GM04504 (cell line): ENCODE data around the gene MYH7B.

ENCODE experiments used
- DNase-seq: peaks from one replicate; pipeline ENCODE4 v3.0.0-alpha.2; 2012; ENCODE audit warnings: low read depth

The MYH7B gene

GRCh38 chr20:34945315-34946077 is 10.2 kb upstream of the MYH7B start:
- no peak for DNase-seq

GRCh38 chr20:34946661-34947060 is 9.0 kb upstream of the MYH7B start:
- no peak for DNase-seq

- DNase-seq = no peak
Observed at GRCh38 chr20:34947336-34947735, 8.3 kb upstream of the MYH7B start.

GRCh38 chr20:34948030-34948429 is 7.6 kb upstream of the MYH7B start:
- peak; percentile 70 for DNase-seq

- no peak for DNase-seq
Observed at GRCh38 chr20:34949120-34949519, 6.5 kb upstream of the MYH7B start.

GRCh38 chr20:34951252-34951651 is 4.4 kb upstream of the MYH7B start:
- no peak for DNase-seq

- DNase-seq = no peak
Observed at GRCh38 chr20:34951652-34952051, 4.0 kb upstream of the MYH7B start.

GRCh38 chr20:34952671-34953070 is 3.0 kb upstream of the MYH7B start:
- no peak for DNase-seq

- DNase-seq = no peak
Observed at GRCh38 chr20:34953960-34954359, 1.7 kb upstream of the MYH7B start.

GRCh38 chr20:34954904-34955230 is 801 bp upstream of the MYH7B start:
- DNase-seq = peak; percentile 12

- no peak for DNase-seq
Observed at GRCh38 chr20:34956041-34956458, 382 bp downstream of the MYH7B start.

- DNase-seq = no peak
Observed at GRCh38 chr20:34956751-34957472, 1.2 kb downstream of the MYH7B start.

- no peak for DNase-seq
Observed at GRCh38 chr20:34964486-34964885, 8.8 kb downstream of the MYH7B start.

GRCh38 chr20:34965051-34965450 is 9.4 kb downstream of the MYH7B start:
- no peak for DNase-seq

- DNase-seq = no peak
Observed at GRCh38 chr20:34967421-34967820, 11.8 kb downstream of the MYH7B start.

GRCh38 chr20:34968042-34968775 is 12.5 kb downstream of the MYH7B start:
- no peak for DNase-seq

- no peak for DNase-seq
Observed at GRCh38 chr20:34970193-34970840, 14.6 kb downstream of the MYH7B start.

GRCh38 chr20:34970846-34971560 is 15.3 kb downstream of the MYH7B start:
- no peak for DNase-seq

- DNase-seq = no peak
Observed at GRCh38 chr20:34971561-34972235, 16.0 kb downstream of the MYH7B start.

- DNase-seq = no peak
Observed at GRCh38 chr20:34974246-34974645, 18.6 kb downstream of the MYH7B start.

- no peak for DNase-seq
Observed at GRCh38 chr20:34976286-34976685, 20.6 kb downstream of the MYH7B start.
